HG03558 (cell line): Measurements from ENCODE around the gene OR6S1.
"Not testable (repeated sequence)": the region's sequence is repeated elsewhere in the genome, so short reads cannot be mapped to it uniquely, and the experiment has no call there.

Source experiments
- ATAC-seq: cut with Tn5 transposase; IDR thresholded peaks from one replicate; pipeline ENCODE4 v1.9.1; 2021; ENCODE audit warnings: moderate number of reproducible peaks; ENCODE audit not compliant: unreplicated experiment; ENCODE audit errors: extremely low read depth

OR6S1 gene

DNA sequence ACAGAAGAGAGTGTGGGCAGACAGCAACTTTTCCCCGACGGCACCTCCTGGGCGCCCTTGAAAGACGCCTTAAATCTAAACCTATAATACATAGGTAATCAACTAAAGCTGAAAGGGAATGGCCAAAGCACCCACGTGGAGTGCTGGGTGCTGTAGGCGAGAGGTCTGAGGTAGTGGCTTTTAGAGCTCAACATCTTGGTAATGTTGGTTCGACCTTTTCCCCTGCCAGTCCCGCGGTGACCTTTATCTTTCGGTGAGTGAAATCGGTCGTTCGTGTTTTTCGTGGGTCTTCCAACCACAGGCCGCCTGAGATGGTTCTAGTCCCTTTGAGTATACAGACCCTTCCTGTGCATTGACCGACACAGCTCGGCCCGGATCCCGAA is 9.1 kb downstream of the OR6S1 start:
- no peak for ATAC-seq

DNA sequence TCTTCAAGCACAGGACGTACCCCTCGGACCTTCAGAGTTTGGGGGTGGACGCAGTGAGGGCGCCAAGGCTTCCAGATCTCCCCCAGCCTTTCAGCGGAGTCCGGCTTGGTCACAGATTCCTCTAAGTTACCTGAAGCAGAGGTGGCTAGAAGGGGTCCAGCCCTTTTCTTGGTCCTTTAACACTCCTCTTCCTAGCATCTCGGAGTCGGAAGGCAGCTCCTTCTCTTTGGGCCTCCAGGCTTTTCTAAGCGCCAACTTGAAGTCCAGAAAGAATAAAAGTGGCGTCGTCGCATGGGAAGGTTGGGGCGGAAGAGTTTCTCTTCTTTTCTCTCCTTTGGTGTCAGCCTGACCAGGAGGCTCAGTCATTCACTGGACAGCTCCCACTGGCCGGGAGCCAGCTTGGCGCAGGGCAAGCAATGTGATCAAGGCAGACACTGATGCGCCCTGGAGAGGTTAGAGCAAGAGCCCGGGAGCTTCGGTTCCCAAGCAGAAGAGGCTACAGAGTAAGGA is 9.6 kb downstream of the OR6S1 start:
- ATAC-seq: no peak

DNA sequence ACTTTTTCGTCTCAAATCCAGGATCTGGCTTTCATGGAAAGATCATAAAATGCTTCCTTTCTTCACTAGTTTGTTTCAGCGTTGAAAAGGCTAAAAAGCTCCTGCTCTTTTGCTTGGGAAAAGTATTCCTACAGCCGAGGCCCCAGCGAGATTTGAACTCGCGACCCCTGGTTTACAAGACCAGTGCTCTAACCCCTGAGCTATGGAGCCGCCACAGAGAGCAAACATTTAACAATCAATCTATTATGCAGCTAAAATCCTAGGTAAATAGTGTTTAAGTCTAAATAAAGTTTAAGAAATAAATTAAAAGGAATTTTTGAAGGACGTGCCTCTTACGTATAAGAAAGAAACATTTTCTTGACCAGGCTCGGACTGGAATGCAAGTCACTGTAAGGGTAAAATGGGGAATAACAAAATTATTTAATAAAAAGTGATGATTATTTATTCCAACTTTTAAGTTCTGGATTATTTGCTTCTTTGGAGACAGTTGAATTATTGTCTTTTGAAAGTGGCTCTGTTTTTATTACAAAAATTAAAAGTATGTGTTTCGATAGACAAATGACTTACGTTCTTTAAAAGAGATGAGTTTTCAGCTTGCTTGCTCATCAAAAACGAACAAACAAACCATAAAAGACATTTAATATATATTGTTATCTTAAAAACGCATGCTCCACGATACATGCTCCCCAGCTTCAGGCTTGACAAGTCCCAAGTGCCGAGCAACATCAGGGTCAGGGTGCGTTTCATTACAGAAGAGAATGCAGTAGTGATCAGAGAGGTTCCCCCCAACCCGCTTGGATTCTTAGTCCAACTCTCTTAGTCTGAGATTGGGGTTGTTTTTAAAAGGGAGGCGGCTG is 10.2 kb downstream of the OR6S1 start:
- no peak for ATAC-seq

DNA sequence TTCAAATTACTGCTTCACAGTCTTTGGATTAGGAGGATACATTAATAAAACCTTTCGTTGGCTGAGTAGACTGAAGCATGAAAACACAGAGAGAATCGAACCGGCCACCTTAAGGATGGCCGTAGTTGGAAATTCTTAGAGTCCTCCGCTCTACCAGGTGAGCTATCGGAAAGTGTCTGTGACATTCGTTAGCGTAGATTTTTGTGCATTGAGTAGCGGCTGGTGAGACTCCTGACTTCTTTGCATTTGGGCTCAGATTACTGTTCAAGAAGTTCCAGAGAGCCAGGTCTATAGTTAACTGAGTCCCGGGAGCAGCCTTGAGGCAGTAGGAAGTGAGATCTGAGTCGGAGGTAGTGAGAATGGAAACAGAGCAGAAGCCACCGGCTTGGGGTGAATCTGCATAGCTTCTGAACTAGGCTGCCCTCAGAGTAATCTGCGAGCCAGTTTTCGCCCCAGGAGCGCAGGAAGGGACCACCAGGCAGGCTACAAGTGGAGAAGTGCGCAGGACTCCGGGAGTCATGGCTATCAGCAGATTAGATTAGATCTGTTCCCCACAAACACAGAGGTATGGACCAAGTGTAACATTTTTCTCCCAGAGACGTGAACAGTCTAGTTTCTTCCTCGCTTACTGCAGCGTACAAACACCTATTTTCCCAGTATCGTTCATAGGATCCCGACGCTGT is 11.0 kb downstream of the OR6S1 start:
- no peak for ATAC-seq

DNA sequence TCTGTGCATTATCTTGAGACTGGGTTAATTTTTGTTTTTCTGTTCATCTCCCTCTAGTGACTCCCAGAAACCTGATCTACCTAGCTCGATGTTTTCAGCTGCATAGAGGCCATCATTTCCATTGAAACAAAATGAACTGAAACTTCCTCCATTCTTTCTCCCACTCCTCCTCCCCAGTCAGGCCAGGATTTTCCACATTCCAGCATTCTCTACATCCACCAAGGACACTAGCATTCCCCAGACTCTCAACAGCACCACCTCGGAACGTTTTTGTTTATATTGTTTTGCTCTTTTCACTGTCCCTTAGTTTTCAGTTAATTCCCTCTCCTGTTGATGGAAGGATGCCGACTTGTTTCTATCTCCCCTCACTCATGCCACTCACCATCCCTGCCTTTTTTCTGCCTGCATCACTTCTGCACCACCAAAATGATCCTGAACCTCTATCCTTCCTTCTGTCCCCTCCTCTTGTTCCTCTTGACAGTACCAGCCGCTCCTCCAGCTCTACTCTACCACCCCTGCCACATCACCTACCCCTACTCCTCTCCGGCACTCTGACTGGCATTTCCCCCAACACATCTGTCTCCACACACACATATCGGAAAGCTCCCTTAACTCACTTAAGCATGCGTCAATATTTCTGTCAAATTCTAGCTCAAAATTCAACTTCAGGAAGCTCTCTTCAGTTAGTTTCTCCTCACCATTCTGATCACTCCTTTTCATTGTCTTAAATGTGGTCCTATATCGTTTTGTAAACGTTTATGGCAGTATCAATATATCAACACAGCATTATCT is 13.2 kb downstream of the OR6S1 start:
- ATAC-seq: no peak

DNA sequence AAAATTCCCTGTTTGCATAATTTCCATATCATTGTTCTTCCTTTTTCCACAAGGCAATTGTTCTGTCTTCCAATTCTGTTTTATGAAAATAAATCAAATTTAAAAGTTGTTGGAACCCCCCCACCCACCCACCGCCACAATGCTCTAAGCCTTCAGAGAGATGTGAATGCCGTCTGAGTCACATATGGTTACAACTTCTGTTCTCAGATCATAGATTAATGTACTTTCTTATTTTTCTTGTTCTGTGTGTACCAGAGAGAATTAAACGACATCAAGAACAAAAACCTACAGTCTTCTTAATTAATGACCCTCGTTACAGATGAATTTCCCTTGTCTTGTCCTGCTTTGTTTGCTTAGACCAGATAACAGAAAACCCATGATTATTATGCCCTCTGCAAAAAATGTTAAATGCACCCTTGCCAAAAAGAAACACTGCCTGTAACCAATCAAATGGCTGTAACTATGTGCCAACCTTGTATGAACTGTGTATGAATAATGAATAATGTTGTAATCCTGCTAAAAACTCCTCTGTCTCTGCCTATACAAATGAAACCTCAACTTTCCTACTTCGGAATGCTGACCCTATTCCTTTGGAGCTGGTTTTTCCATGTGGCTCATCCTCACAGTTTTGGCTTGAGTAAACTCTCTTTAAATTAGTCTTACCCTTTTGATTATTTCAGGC is 14.0 kb downstream of the OR6S1 start:
- ATAC-seq: no peak

DNA sequence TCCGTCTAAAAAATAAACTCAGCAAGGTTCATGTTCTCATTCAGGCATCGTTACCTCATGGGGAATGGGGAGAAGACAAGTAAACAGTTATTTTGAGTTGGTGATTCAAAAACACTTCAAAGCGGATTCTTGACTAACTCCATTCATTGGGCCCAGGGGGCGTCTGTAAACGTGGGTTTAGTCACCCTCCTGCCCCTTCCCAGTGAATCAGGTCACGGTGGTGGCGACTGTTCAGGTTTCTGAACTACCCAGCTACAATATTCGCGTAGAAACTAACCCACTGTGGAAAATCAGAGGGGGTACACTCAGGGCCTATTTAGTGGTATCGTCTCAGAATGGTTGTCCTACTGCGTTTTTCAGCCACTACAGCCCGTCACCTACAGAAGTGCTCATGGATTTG is 15.2 kb downstream of the OR6S1 start:
- no peak for ATAC-seq

DNA sequence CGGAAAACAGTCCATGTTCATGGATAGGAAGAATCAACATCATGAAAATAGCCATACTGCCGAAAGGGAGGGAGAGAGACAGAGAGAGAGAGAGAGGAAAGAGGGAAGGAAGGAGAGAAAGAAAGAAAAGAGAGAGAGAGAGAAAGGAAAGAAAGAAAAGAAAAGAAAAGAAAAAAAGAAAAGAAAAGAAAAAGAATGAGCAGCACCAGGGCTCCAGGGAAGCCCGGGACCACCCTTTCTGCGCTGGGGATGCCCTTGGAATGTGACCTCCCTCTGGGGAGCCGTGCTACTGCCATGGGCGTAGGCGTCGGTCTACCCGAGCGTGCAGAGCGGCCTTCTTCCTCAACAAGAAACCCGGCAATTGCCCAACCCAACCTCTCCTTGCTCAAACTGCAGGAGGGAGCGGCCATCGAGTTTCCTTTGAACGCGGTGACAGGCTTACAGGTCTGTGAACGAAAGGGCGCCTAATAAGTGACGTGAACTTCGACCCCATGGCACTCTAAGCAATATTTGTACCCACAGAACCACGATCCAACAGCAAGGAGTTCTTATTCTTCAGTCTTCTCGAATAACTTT is 16.9 kb downstream of the OR6S1 start:
- no peak for ATAC-seq

DNA sequence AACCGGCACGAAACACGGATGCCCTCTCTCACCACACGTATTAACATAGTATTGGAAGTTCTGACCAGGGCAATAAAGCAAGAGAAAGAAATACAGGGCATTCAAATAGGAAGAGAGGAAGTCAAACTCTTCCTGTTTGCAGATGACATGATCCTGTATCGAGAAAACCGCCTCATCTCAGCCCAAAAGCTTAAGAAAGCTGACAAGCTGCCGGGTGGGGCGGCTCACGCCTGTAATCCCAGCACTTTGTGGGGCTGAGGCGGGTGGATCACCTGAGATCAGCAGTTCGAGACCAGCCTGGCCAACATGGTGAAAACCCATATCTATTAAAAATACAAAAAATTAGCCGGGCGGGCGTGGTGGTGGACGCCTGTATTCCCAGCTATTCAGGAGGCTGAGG is 17.7 kb downstream of the OR6S1 start:
- ATAC-seq: no peak

DNA sequence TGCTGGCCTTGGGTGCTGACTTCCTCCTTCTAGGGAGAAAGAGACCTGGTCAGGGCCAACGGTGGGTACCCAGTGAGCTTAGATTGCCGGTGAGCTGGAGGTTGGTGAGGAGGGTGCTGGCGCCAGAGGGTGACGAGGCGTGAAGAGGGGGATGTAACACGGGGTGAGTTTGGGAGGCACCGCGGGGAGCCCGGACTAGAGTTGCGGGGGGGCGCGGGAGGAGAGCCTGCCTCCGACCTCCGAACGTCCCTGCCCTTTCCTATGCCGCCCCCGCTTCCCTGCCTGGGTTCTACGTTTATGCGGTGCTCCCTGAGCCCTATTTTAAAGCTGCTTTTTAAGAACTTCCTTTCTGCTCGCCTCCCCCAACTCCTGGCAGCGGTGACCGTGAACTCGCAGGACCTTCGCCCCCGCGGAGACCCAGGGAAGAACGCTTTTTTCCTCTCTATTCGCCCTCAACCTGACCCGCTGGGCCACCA is 18.6 kb downstream of the OR6S1 start:
- no peak for ATAC-seq

DNA sequence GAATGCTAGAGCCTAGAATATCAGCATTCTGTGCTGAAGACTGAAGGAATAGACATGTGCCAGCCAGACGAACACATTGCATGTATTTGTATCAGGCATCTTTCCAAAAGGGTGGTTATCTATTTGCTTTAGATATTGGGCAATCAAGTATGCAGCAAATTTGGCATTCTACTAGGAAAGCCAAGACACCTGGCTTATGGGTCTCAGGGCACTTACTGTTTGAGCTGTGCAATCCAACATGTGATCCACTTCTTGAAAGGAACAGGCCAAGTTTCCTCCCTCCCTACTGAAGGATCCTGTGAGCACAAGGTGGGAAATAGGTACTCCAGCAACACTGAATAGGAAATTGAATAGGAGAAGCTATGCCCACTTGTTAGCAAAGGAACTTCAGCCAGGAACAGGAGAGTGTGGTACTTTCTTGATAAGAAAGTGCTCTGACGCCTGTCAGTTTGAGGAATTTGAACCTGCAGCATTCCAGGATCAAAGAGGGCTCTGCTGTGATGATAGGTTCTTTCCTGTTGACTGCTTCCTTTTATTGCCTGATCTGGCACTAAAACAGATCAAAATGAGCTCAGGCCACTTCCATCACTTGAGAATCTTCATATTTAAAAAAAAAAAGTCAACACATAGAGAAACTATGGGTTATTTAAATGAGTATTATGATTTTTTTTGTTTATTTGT is 20.6 kb downstream of the OR6S1 start:
- no peak for ATAC-seq

DNA sequence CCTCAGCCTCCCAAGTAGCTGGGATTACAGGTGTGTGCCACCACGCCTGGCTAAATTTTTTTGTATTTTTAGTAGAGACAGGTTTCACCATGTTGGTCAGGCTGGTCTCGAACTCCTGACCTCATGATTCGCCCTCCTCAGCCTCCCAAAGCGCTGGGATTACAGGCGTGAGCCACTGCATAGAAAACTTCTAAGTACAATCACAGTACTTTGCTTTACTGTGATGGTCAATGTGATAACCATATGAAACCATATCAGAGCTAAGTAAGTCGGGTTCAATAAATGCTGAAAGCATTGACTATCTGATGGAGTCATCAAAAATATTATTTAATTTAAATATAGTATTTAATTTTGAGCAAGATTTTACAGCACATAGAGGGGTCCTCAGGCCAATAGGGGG is 21.8 kb downstream of the OR6S1 start:
- ATAC-seq: not testable (repeated sequence)

DNA sequence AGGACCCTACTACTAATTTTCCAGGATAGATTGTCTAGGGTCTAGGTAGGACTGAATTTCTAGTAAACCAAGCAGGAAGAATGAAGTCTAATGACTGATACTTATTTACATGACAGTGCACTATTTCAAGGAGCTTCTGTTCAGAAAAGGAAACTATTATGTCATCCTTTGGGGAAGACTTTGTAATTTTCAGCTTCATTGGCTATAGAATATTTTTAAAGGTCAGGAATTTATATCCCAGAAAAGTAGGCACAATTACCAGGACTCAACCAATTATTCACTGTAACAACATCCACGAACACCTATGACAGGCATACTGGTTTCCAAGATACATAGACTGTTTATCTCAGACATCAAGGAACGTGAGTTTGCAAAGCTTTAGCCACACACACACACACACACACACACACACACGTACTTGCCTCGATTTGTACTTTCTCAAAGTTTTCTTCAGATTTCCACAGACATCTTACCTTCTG is 23.2 kb downstream of the OR6S1 start:
- no peak for ATAC-seq

DNA sequence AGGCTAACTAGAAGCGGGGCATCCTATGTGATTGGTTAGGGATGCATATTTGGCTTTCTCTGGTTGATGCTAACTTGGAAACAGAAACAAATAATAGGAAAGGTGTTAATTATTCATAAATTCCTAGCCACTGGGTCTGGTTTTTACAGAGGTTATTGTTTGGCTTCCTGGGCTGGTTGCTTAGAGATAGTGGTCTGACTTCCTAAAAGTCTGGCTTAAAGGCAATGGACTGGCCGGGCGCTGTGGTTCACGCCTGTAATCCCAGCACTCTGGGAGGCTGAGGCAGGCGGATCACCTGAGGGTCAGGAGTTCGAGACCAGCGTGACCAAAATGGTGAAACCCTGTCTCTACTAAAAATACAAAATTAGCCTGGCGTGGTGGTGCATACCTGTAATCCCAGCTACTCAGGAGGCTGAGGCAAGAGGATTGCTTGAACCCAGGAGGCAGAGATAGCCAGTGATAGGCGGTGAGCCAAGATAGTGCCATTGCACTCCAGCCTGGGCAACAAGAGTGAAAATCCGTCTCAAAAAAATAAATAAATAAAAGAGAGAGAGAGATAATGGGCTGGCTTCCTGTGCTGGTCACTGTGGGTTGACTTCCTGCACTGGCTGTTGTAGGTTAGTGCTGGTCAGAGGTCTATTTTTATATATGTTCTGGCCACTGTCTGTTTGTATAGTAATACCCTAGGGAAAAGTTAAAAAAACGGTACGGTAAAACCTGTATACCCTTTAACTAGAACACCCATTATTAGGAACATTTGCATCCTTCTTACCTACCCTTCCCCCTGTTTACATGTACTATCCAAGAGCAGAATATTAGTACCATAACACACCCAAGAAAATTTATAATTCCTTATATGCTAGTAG is 24.1 kb downstream of the OR6S1 start:
- ATAC-seq: no peak

DNA sequence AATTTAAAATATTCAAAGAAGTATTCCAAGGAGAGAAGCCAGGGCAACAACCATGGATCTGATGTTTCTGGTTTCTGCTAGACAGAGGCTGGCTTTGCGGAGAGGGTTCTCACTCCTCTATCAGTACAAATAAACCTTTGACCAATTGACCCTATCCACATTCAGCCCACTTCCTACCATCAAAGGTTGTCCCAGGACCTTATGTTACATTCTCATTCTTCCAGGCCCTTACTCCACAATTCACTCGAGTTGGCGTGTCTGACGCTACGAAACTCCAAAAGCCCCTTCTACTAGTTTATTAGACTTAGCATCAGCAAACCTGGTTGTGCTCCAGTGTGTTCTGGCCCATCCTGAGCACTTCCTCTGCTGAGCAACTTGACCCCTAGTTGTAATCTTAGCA is 25.5 kb downstream of the OR6S1 start:
- no peak for ATAC-seq

DNA sequence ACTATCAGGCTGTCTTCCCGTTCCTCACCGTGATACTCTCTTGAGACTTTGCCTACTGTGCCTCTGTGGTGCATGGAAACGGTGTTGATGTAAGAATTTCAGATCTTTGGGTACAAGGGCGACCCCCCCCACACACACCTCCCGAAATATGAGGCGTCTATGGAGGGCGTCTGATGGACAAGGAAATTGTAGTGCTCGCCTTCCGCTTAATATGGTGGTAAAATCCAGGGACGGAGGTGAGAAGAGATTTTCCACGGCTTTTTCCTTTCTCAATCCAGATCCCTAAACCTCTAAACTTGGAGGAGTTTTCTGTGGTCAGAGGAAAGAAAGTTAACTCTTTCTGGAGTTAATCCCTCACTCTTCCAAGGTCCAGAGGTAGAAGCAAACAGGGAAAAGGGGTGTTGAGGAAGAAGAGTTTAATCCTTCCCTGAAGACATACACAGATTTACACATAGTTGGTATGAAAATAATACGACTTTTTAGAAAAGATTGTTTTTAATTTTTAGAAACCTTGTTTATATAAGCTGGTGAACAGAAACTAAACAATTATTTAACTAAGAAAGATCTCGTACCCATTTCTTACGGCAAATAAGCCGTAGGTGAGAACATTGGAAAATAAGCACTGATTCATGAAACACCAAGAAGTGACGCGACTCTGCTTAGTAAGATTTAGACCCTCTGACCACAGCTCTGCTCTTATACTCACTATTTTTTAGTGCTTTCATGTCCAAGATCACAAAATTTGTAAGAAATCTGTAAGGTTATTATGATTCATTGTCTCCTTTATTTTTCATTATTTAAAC is 27.3 kb downstream of the OR6S1 start:
- ATAC-seq: peak; percentile 2
